Measurements from ENCODE around the gene ARFGAP2. TPM values are rescaled to one million over a fixed set of nuclear protein-coding genes. Genes with fewer than 3 reads are reported as not detected.

The ARFGAP2 gene
- polyA plus RNA-seq, 1 donor from 2014 or later, result 213 TPM

- no peaks in the 10 kb centered on the region for H3K27me3 ChIP-seq (ENCODE audit: insufficient read depth, low read depth, low read length)
- no peaks in the 10 kb centered on the region for H3F3A ChIP-seq (ENCODE audit: insufficient read depth, low read length, poor library complexity, severe bottlenecking)
- no peaks in the 10 kb centered on the region for H4K20me1 ChIP-seq (ENCODE audit: insufficient read depth)
- H3K4me2 ChIP-seq (ENCODE audit: low read length), result no peak overlapping the region
- no peak overlapping the region for H2AFZ ChIP-seq (ENCODE audit: low read depth, low read length)
- no peaks in the 10 kb centered on the region for H3K9me3 ChIP-seq (ENCODE audit: low read length)
- no peak overlapping the region for H3K4me3 ChIP-seq (ENCODE audit: low read length)
- H3K79me2 ChIP-seq (replicated peaks; ENCODE audit: insufficient read depth, low read length), result no peaks in the 10 kb centered on the region
- no peaks in the 10 kb centered on the region for H3K9me2 ChIP-seq (ENCODE audit: insufficient read depth, low read length)
- no peak for TF ChIP-seq REST (IDR thresholded peaks at IDR 0.05; ENCODE audit: borderline replicate concordance)
- TF ChIP-seq RAD21 (conservative IDR thresholded peaks at IDR 0.05), result no peak
- TF ChIP-seq MXI1 (conservative IDR thresholded peaks at IDR 0.05; ENCODE audit: poor library complexity, severe bottlenecking), result no peak
- no peak for TF ChIP-seq EP300 (conservative IDR thresholded peaks at IDR 0.05; ENCODE audit: poor library complexity, severe bottlenecking)
- H3K36me3 ChIP-seq (ENCODE audit: insufficient read depth, low read length), result peaks cover 8% of the 10 kb centered on the region
- H3K9ac ChIP-seq (ENCODE audit: low read length), result no peak overlapping the region
- no peak overlapping the region for H3K27ac ChIP-seq (ENCODE audit: low read length)
These were observed 12.8 kb downstream of the ARFGAP2 start for GRCh38 chr11:47163898-47164297.

- Histone ChIP-seq H4K20me1 (ENCODE audit: insufficient read depth) (no peaks in the 10 kb centered on the region), H3K4me3 (ENCODE audit: low read length) (no peak overlapping the region), H3K36me3 (ENCODE audit: insufficient read depth, low read length) (peaks cover 8% of the 10 kb centered on the region), H2AFZ (ENCODE audit: low read depth, low read length) (no peak overlapping the region), H3F3A (ENCODE audit: insufficient read depth, low read length, poor library complexity, severe bottlenecking) (no peaks in the 10 kb centered on the region), H3K79me2 (replicated peaks; ENCODE audit: insufficient read depth, low read length) (no peaks in the 10 kb centered on the region), H3K27me3 (ENCODE audit: insufficient read depth, low read depth, low read length) (no peaks in the 10 kb centered on the region), H3K4me2 (ENCODE audit: low read length) (no peak overlapping the region), H3K9me3 (ENCODE audit: low read length) (no peaks in the 10 kb centered on the region), H3K27ac (ENCODE audit: low read length) (no peak overlapping the region), H3K9me2 (ENCODE audit: insufficient read depth, low read length) (no peaks in the 10 kb centered on the region), H3K9ac (ENCODE audit: low read length) (no peak overlapping the region)
- TF ChIP-seq EZH2 (IDR thresholded peaks at IDR 0.05; ENCODE audit: borderline replicate concordance, insufficient read depth, low read length, poor library complexity, severe bottlenecking) (no peak), MXI1 (conservative IDR thresholded peaks at IDR 0.05; ENCODE audit: poor library complexity, severe bottlenecking) (no peak), REST (IDR thresholded peaks at IDR 0.05; ENCODE audit: borderline replicate concordance) (no peak), SMC3 (conservative IDR thresholded peaks at IDR 0.05; ENCODE audit: poor library complexity) (no peak), POLR2AphosphoS5 (IDR thresholded peaks at IDR 0.05) (no peak), TAF1 (IDR thresholded peaks at IDR 0.05; ENCODE audit: low read depth) (no peak), EP300 (conservative IDR thresholded peaks at IDR 0.05; ENCODE audit: poor library complexity, severe bottlenecking) (no peak), RAD21 (conservative IDR thresholded peaks at IDR 0.05) (no peak), CTCF (IDR thresholded peaks at IDR 0.05; ENCODE audit: poor library complexity, severe bottlenecking) (no peak)
These were observed 13.5 kb downstream of the ARFGAP2 start for GRCh38 chr11:47163193-47163592.
